GM13976 (cell line): Measurements from ENCODE around the gene TMEM205.
"Not testable (repeated sequence)": the region's sequence is repeated elsewhere in the genome, so short reads cannot be mapped to it uniquely, and the experiment has no call there.

Experiments
- DNase-seq: peaks from one replicate; pipeline ENCODE4 v3.0.0; 2012; ENCODE audit warnings: low spot score
- CTCF ChIP-seq: IDR thresholded peaks from 2 replicates; pipeline ENCODE4 v1.5.1; 2012; ENCODE audit warnings: borderline replicate concordance, mild to moderate bottlenecking; ENCODE audit not compliant: insufficient read depth; ENCODE audit errors: extremely low read depth, missing control alignments, control extremely low read depth
- in situ Hi-C: fragments of 300-500 bp; cut with MboI; formaldehyde crosslinking; loops from one replicate; pipeline ENCODE4 v1.12.0; 2022; ENCODE audit warnings: low sequenced_read_pairs, mixed read lengths, inconsistent platforms; ENCODE audit not compliant: unreplicated experiment

Gene TMEM205

GRCh38 chr19:11349171-11349570 is 3.1 kb upstream of the TMEM205 start:
- DNase-seq: no peak
- TF ChIP-seq CTCF: no peak
- in situ Hi-C loops: no loop called here

GRCh38 chr19:11347546-11348039 is 1.5 kb upstream of the TMEM205 start:
- in situ Hi-C loops: no loop called here
- no peak for TF ChIP-seq CTCF
- no peak for DNase-seq

- in situ Hi-C loops: no loop called here
Observed at GRCh38 chr19:11345122-11345803, 805 bp downstream of the TMEM205 start.

GRCh38 chr19:11342429-11342828 is 3.6 kb downstream of the TMEM205 start:
- no peak for DNase-seq
- in situ Hi-C loops: no loop called here
- TF ChIP-seq CTCF: no peak

More at GRCh38 chr19:11345122-11345803, 805 bp downstream of the TMEM205 start:
- TF ChIP-seq CTCF: no peak
- DNase-seq: no peak

- DNase-seq, in situ Hi-C loops: not testable (repeated sequence)
Observed at GRCh38 chr19:11340099-11340467, 6.0 kb downstream of the TMEM205 start.

- in situ Hi-C loops: no loop called here
- peak; percentile 98 for DNase-seq
- TF ChIP-seq CTCF: no peak
Observed at GRCh38 chr19:11339254-11340098, 6.6 kb downstream of the TMEM205 start, which contains the start of gene RAB3D. TSS of gene RAB3D (minus strand) at chr19:11339657. CDS start at chr19:11337399, 2,258 bp downstream.

- no peak for TF ChIP-seq CTCF
- no peak for DNase-seq
- in situ Hi-C loops: no loop called here
Observed at GRCh38 chr19:11338569-11339253, 7.4 kb downstream of the TMEM205 start.
